H1 (cell line): ENCODE results near the gene RPTOR. TPM values are rescaled to one million over a fixed set of nuclear protein-coding genes. Genes with fewer than 3 reads are reported as not detected.

Experiments
- CTCF ChIA-PET: fragments of 300-600 bp; sonication (Branson Sonifier 250); formaldehyde crosslinking; loops from one replicate; lab custom pipeline; 2021; ENCODE audit not compliant: partially characterized antibody; lab: Charles Lee
- POLR2A ChIA-PET: fragments of 300-600 bp; sonication (Branson Sonifier 250); formaldehyde crosslinking; loops from one replicate; lab custom pipeline; 2021; ENCODE audit warnings: inconsistent platforms; ENCODE audit not compliant: partially characterized antibody; lab: Charles Lee
- DNase-seq, 2 experiments: peaks; one replicate each; pipeline versions ENCODE4 v3.0.0 to v3.0.0-alpha.2; 2010 to 2022; ENCODE audit warnings: low spot score in 2 of 2, low read depth in 1 of 2, mixed read lengths in 1 of 2
- FAIRE-seq: peaks from 2 replicates; lab custom pipeline; 2011; peaks lifted over from hg19 to GRCh38; lab: Jason Lieb, UNC
- H2AFZ ChIP-seq: 2 replicates; pipeline ENCODE4 v1.8.1; 2012; ENCODE audit warnings: low read length, inconsistent platforms
- H2AK5ac ChIP-seq: 2 replicates; pipeline ENCODE4 v1.6.1; 2013; ENCODE audit warnings: low read depth, low read length
- H2BK120ac ChIP-seq: replicated peaks from 2 replicates; pipeline ENCODE3; 2013; ENCODE audit warnings: low read depth, low read length, inconsistent platforms
- H2BK12ac ChIP-seq: 2 replicates; pipeline ENCODE4 v1.6.1; 2013; ENCODE audit warnings: low read depth, low read length
- H2BK15ac ChIP-seq: 2 replicates; pipeline ENCODE4 v1.6.1; 2013; ENCODE audit warnings: low read length
- H2BK20ac ChIP-seq: 2 replicates; pipeline ENCODE4 v1.6.1; 2013; ENCODE audit warnings: low read length
- H2BK5ac ChIP-seq: 2 replicates; pipeline ENCODE4 v1.6.1; 2013; ENCODE audit warnings: low read depth, low read length
- H3K14ac ChIP-seq: 2 replicates; pipeline ENCODE4 v1.6.1; 2013; ENCODE audit warnings: inconsistent platforms; ENCODE audit not compliant: insufficient read length
- H3K18ac ChIP-seq: 2 replicates; pipeline ENCODE4 v1.6.1; 2013; ENCODE audit warnings: low read length; ENCODE audit errors: extremely low read depth
- H3K23ac ChIP-seq: 2 replicates; pipeline ENCODE4 v1.6.1; 2013; ENCODE audit warnings: inconsistent platforms; ENCODE audit not compliant: insufficient read length
- H3K23me2 ChIP-seq: 2 replicates; pipeline ENCODE4 v1.6.1; 2013; ENCODE audit warnings: low read depth, low read length
- H3K27ac ChIP-seq: 2 replicates; pipeline ENCODE4 v1.6.1; 2011; ENCODE audit warnings: low read depth, low read length, inconsistent platforms
- H3K27me3 ChIP-seq, 4 experiments: replicated peaks in 1 of 4; 1 replicate in 1 of 4; 2 replicates in 3 of 4; pipeline versions ENCODE4 v1.6.1 to v1.8.1; 2011 to 2013; ENCODE audit warnings: low read length in 3 of 4, mild to moderate bottlenecking in 3 of 4, inconsistent platforms in 2 of 4, mixed read lengths in 2 of 4, moderate library complexity in 1 of 4; ENCODE audit not compliant: control insufficient read depth in 3 of 4, insufficient read depth in 3 of 4; ENCODE audit errors: extremely low read depth in 1 of 4
- H3K36me3 ChIP-seq, 4 experiments: 2 replicates each; pipeline versions ENCODE4 v1.6.1 to v1.8.1; 2011 to 2013; ENCODE audit warnings: mild to moderate bottlenecking in 4 of 4, low read length in 3 of 4, moderate library complexity in 2 of 4, control low read depth in 1 of 4, inconsistent platforms in 1 of 4; ENCODE audit not compliant: insufficient read depth in 4 of 4, control insufficient read depth in 2 of 4
- H3K4ac ChIP-seq: replicated peaks from 2 replicates; pipeline ENCODE3; 2013; ENCODE audit warnings: low read length, low read depth, mixed read lengths, inconsistent platforms; ENCODE audit not compliant: insufficient read length
- H3K4me1 ChIP-seq, 4 experiments: replicated peaks in 1 of 4; 1 replicate in 1 of 4; 2 replicates in 3 of 4; pipeline versions ENCODE4 v1.6.1 to v1.8.1; 2011 to 2013; ENCODE audit warnings: low read length in 3 of 4, inconsistent platforms in 2 of 4, mixed read lengths in 1 of 4; ENCODE audit not compliant: insufficient read depth in 4 of 4, control insufficient read depth in 3 of 4
- H3K4me2 ChIP-seq, 2 experiments: 2 replicates each; pipeline versions ENCODE4 v1.6.1 to v1.8.1; 2011 to 2013; ENCODE audit warnings: low read depth in 2 of 2, low read length in 2 of 2, control low read depth in 1 of 2, inconsistent platforms in 1 of 2, mild to moderate bottlenecking in 1 of 2; ENCODE audit not compliant: insufficient read depth in 1 of 2
- H3K4me3 ChIP-seq, 4 experiments: fragments of 200-600, 300-600 bp in 1 of 4; sonication (generic), shearing (Covaris generic), sonication (Bioruptor Twin) in 1 of 4; 2 replicates each; pipeline versions ENCODE4 v1.5.1 to v1.8.1; 2011 to 2016; ENCODE audit warnings: low read length in 4 of 4, low read depth in 3 of 4, control low read depth in 2 of 4, inconsistent platforms in 2 of 4, mild to moderate bottlenecking in 2 of 4, mixed read lengths in 1 of 4, moderate library complexity in 1 of 4; ENCODE audit not compliant: insufficient read depth in 2 of 4; ENCODE audit errors: extremely low read depth in 1 of 4
- H3K56ac ChIP-seq: replicated peaks from 2 replicates; pipeline ENCODE3; 2013; ENCODE audit warnings: low read depth, mild to moderate bottlenecking, mixed read lengths, low read length, inconsistent platforms; ENCODE audit not compliant: insufficient read length
- H3K79me1 ChIP-seq: 2 replicates; pipeline ENCODE4 v1.6.1; 2013; ENCODE audit warnings: low read depth, low read length, control low read depth
- H3K79me2 ChIP-seq, 2 experiments: 2 replicates each; pipeline versions ENCODE4 v1.6.1 to v1.8.1; 2012 to 2013; ENCODE audit warnings: low read length in 2 of 2, mild to moderate bottlenecking in 2 of 2, inconsistent platforms in 1 of 2; ENCODE audit not compliant: insufficient read depth in 2 of 2, control insufficient read depth in 1 of 2
- H3K9ac ChIP-seq, 4 experiments: replicated peaks in 1 of 4; 1 replicate in 1 of 4; 2 replicates in 3 of 4; pipeline versions ENCODE4 v1.6.1 to v1.8.1; 2011 to 2013; ENCODE audit warnings: low read depth in 3 of 4, low read length in 3 of 4, control low read depth in 2 of 4, mild to moderate bottlenecking in 2 of 4, moderate library complexity in 2 of 4, inconsistent platforms in 1 of 4; ENCODE audit errors: extremely low read depth in 1 of 4
- H3K9me3 ChIP-seq, 2 experiments: 2 replicates each; pipeline versions ENCODE4 v1.6.1 to v1.8.1; 2012 to 2013; ENCODE audit warnings: mild to moderate bottlenecking in 2 of 2, moderate library complexity in 2 of 2, control low read depth in 1 of 2, inconsistent platforms in 1 of 2, low read depth in 1 of 2, low read length in 1 of 2, mixed read lengths in 1 of 2; ENCODE audit not compliant: insufficient read depth in 2 of 2
- H4K20me1 ChIP-seq, 2 experiments: replicated peaks in 1 of 2; 2 replicates each; pipeline versions ENCODE3 to v1.8.1; 2011 to 2013; ENCODE audit warnings: inconsistent platforms in 2 of 2, low read length in 2 of 2, mild to moderate bottlenecking in 1 of 2; ENCODE audit not compliant: insufficient read depth in 2 of 2, control insufficient read depth in 1 of 2
- H4K5ac ChIP-seq: 2 replicates; pipeline ENCODE4 v1.6.1; 2013; ENCODE audit warnings: low read length, low read depth, mixed read lengths, inconsistent platforms; ENCODE audit not compliant: insufficient read length
- H4K8ac ChIP-seq: 2 replicates; pipeline ENCODE4 v1.8.0; 2013; ENCODE audit warnings: mild to moderate bottlenecking, moderate library complexity, low read length, inconsistent platforms; ENCODE audit not compliant: insufficient read depth; ENCODE audit errors: extremely low read depth
- H4K91ac ChIP-seq: replicated peaks from 2 replicates; pipeline ENCODE3; 2013; ENCODE audit warnings: low read length, mixed read lengths, inconsistent platforms; ENCODE audit not compliant: insufficient read length
- ASH2L ChIP-seq: fragments of 200-600, 300-600 bp; sonication (generic); IDR thresholded peaks from one replicate; pipeline ENCODE4 v1.7.1; 2017; ENCODE audit warnings: low read length
- BRCA1 ChIP-seq: IDR thresholded peaks from 2 replicates; pipeline ENCODE4 v1.6.1; 2012; ENCODE audit warnings: low read depth, low read length, improper control_type of control experiment
- HDAC2 ChIP-seq, 2 experiments: fragments of 300-600 bp in 1 of 2; sonication (generic) in 1 of 2; IDR thresholded peaks; 2 replicates each; pipeline ENCODE4 v1.6.1; 2011 to 2012; ENCODE audit warnings: low read depth in 2 of 2, low read length in 2 of 2, mild to moderate bottlenecking in 2 of 2, moderate library complexity in 2 of 2, borderline replicate concordance in 1 of 2, inconsistent platforms in 1 of 2
- RBBP5 ChIP-seq: IDR thresholded peaks from 2 replicates; pipeline ENCODE4 v1.7.1; 2012; ENCODE audit warnings: low read depth, mild to moderate bottlenecking, inconsistent platforms, low read length, moderate library complexity, borderline replicate concordance
- RXRA ChIP-seq: IDR thresholded peaks from 2 replicates; pipeline ENCODE4 v1.6.1; 2011; ENCODE audit warnings: low read depth, mild to moderate bottlenecking, low read length, moderate library complexity; ENCODE audit not compliant: insufficient read depth
- TAF1 ChIP-seq: IDR thresholded peaks from 2 replicates; pipeline ENCODE4 v1.6.1; 2011; ENCODE audit warnings: mild to moderate bottlenecking, low read depth, low read length
- TEAD4 ChIP-seq: IDR thresholded peaks from 2 replicates; pipeline ENCODE4 v1.6.1; 2012; ENCODE audit warnings: low read depth, low read length, inconsistent platforms, mixed read lengths
- whole genome bisulfite sequencing, 2 experiments: shearing (Covaris generic) in 1 of 2; methylation state at CpG; one replicate each; pipeline versions ENCODE4 v1.1.6 to v1.1.7; 2013 to 2015; ENCODE audit warnings: low lambda C conversion rate in 2 of 2, mixed read lengths in 2 of 2, inconsistent platforms in 1 of 2, low coverage in 1 of 2, missing lambda C conversion rate in 1 of 2; ENCODE audit not compliant: insufficient replicate concordance in 2 of 2, insufficient coverage in 1 of 2, insufficient read length in 1 of 2; ENCODE audit errors: extremely low coverage in 1 of 2, missing lambda C conversion rate in 1 of 2; 5-methylcytosine and 5-hydroxymethylcytosine counted together
- polyA plus RNA-seq, 7 experiments: library from polyadenylated mRNA; depleted of rRNA in 3 of 7; stranded (reverse) in 5 of 7; unstranded in 2 of 7; fragments of >200 nt in 5 of 7; fragments of 200-250 nt in 2 of 7; gene quantifications; 1 replicate in 5 of 7; 2 replicates in 1 of 7; 4 replicates in 1 of 7; pipeline versions ENCODE4 v1.2.1 to v1.2.3, GENCODE V29; 2011 to 2013; ENCODE audit warnings: missing spikeins in 2 of 7, mixed read lengths in 2 of 7
- total RNA-seq: library from RNA; stranded (reverse); fragmentation: NEBNext Ultra II Directional; extraction: Animal tissue kit (Norgen Biotek cat#: 25700); gene quantifications from 2 replicates; pipeline ENCODE4 v1.2.1, GENCODE V29; 2021
- TF ChIP-seq, protein P1 (sequence below): IDR thresholded peaks from 2 replicates; pipeline ENCODE4 v1.6.1; 2012; ENCODE audit warnings: inconsistent platforms

The RPTOR gene
- total and polyA plus RNA-seq, 2 of the 8 experiments (the other 6 are each of a cell fraction or from before 2014, with no cell fraction given) = 6.9 to 28.7 TPM

DNA sequence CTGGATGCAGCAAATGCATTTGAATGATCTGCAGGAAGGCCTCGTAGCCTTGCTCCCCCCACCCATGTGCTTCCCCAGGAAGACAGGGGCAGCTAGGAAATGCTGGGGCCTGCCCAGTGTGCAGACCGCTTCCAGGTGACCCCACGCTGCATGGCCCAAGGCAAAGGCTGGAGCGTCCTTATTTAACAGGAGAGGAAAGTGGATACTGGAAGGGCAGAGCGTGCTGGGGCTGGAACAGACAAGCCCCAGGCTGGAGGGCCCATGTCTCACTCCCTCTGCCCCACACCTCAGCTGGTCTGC is 42.1 kb upstream of the RPTOR start:
- POLR2A ChIA-PET = interaction anchor here (1.1 kb wide), 1 partner anchor 58 kb away, joined by 3 read pairs; no protein-coding TSS in a partner anchor
- H3K79me1 ChIP-seq = no peaks in the 10 kb centered on the region
- H3K36me3 ChIP-seq = no peaks in the 10 kb centered on the region
- H3K79me2 ChIP-seq = no peaks in the 10 kb centered on the region
- H3K4ac ChIP-seq = no peak overlapping the region
- no peak overlapping the region for H2BK20ac ChIP-seq
- H4K5ac ChIP-seq = no peak overlapping the region
- no peak overlapping the region for H2BK120ac ChIP-seq
- 0 out of 2 replicates have a peak overlapping the region, but pooled peaks have one; percentile 71 for H4K8ac ChIP-seq
- no peak overlapping the region for H2BK5ac ChIP-seq
- H2AK5ac ChIP-seq = no peak overlapping the region
- no peak overlapping the region for H3K27ac ChIP-seq
- FAIRE-seq = no peak
- H2BK15ac ChIP-seq = no peak overlapping the region
- CTCF ChIA-PET = interaction anchor here (1.5 kb wide), 1 partner anchor 69 kb away, joined by 4 read pairs; no protein-coding TSS in a partner anchor
- no peak overlapping the region for H3K4me3 ChIP-seq
- H4K91ac ChIP-seq = no peak overlapping the region
- H3K14ac ChIP-seq = no peak overlapping the region
- peaks cover 0 to 3% (median 0%) of the 10 kb centered on the region in 4 experiments; a peak in 2 of 7 replicates for H3K27me3 ChIP-seq
- H3K4me1 ChIP-seq = 0 out of 7 replicates have a peak, but pooled peaks cover 0 to 2% (median 0%) of the 10 kb centered on the region in 4 experiments
- H3K9ac ChIP-seq = no peak overlapping the region
- peaks cover 15% of the 10 kb centered on the region; the same call in 1 of the 2 replicates for H3K23me2 ChIP-seq
- H3K23ac ChIP-seq = no peak overlapping the region
- WGBS, 2 experiments = 89% methylated on average over 5 of the region's 5 CpGs; no CpG with 5 or more reads in 1 of the 2 experiments
- no peak overlapping the region for H3K56ac ChIP-seq
- no peak overlapping the region for H2BK12ac ChIP-seq
- H3K4me2 ChIP-seq = no peak overlapping the region
- H2AFZ ChIP-seq = no peak overlapping the region
- no peak overlapping the region for H3K18ac ChIP-seq
- H4K20me1 ChIP-seq = peaks cover 0 to 6% of the 10 kb centered on the region in 2 experiments
- no peaks in the 10 kb centered on the region for H3K9me3 ChIP-seq
- no peak for DNase-seq
- TF ChIP-seq BRCA1 (no peak), ASH2L (no peak), TAF1 (no peak), TEAD4 (no peak), HDAC2 (IDR thresholded peaks at IDR 0.05; ENCODE audit: borderline replicate concordance in 1 of 2, low read depth in 2 of 2, low read length in 2 of 2) (no peak), RBBP5 (no peak), RXRA (no peak)
- TF ChIP-seq, protein P1, sequence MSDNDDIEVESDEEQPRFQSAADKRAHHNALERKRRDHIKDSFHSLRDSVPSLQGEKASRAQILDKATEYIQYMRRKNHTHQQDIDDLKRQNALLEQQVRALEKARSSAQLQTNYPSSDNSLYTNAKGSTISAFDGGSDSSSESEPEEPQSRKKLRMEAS = no peak
